Adipose tissue (tissue), 3 donors: ENCODE data around the gene KRT37. TPM values are rescaled to one million over a fixed set of nuclear protein-coding genes. Genes with fewer than 3 reads are reported as not detected.

Experiments
- H3K27ac ChIP-seq: one replicate; pipeline ENCODE4 v1.5.1; 2013; ENCODE audit warnings: low read depth, low read length
- WGBS, 3 donors: extraction: QIAGEN DNeasy Blood & Tissue Kit; methylation state at CpG; one replicate each; pipeline ENCODE4 v1.1.7; 2013; 5-methylcytosine and 5-hydroxymethylcytosine counted together
- polyA plus RNA-seq, 3 donors: library from polyadenylated mRNA; stranded (reverse); fragments of 200-250 nt; gene quantifications; one replicate each; pipeline ENCODE4 v1.2.3, GENCODE V29; 2013
- donor health status: healthy with polysubstance abuse.
- donor health status: Bipolar disorder and iron deficiency.
- donor health status: healthy.

The KRT37 gene
- polyA plus RNA-seq = not detected

GRCh38 chr17:41424111-41424635 lies at the start of gene KRT37:
Gene KRT37, minus strand, starts transcription at chr17:41424585. Its CDS starts 62 bp downstream, at chr17:41424523.
- 85 to 96% (median 92%) methylated on average over 12 to 13 of the region's 13 CpGs for WGBS, 3 donors
- no peak within 1 kb of the TSS for H3K27ac ChIP-seq

DNA sequence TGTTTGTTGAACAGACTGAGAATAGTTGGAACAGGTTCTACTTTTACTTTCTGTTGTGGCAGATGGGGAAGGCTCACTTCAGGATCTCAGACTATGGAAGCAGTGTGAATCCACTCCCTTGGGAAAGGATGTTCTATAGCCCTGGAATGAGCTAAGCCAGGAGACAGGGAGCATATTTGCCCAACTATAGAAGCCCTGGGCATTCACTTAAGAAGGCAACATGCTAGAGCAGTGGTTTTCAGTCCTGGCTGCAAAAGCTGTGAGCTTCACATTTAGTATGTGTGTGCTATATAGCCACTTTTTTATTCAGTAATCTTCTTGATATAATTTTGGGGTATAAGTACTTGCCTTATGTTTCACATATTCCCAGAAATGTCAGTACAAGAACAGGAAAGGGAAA lies 44.0 kb upstream of the KRT37 start:
- no peak overlapping the region for H3K27ac ChIP-seq

DNA sequence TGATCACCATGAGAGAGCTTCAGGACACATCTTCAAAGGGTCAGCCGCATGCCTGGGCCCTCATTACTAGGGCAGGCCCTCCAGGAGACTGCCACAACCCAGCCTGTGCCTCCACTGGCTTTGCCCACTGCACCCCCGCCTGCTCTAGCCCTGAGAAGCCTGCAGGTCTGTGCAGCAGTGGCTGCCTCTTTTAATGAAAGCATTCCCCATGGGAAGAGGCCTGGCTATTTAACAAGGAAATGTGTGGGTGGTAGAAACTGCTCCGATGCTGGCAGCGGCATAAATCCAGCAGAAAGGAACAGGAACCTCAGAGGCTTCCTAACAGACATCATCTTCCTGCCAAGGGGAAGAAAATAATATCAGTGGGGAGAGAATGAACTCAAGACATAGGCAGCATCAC lies 43.2 kb upstream of the KRT37 start:
- no peak overlapping the region for H3K27ac ChIP-seq
- 60 to 68% (median 64%) methylated on average over 4 of the region's 4 CpGs for WGBS, 3 donors

- WGBS, 3 donors = 82 to 92% (median 90%) methylated on average over 14 of the region's 14 CpGs
- H3K27ac ChIP-seq = no peak within 1 kb of the TSS
Measured at GRCh38 chr17:41466988-41467387, 42.6 kb upstream of the KRT37 start, which contains the start of gene KRT32. Gene KRT32, minus strand, starts transcription at chr17:41467386. Its CDS starts 61 bp downstream, at chr17:41467325.

GRCh38 chr17:41464682-41465081 lies 40.3 kb upstream of the KRT37 start:
- no peak overlapping the region for H3K27ac ChIP-seq

GRCh38 chr17:41464173-41464572 lies 39.8 kb upstream of the KRT37 start:
- H3K27ac ChIP-seq = no peak overlapping the region
- 82 to 88% (median 86%) methylated on average over 11 of the region's 11 CpGs for WGBS, 3 donors

More at GRCh38 chr17:41464682-41465081, 40.3 kb upstream of the KRT37 start:
- 43 to 47% (median 46%) methylated on average over 6 of the region's 6 CpGs for WGBS, 3 donors

DNA sequence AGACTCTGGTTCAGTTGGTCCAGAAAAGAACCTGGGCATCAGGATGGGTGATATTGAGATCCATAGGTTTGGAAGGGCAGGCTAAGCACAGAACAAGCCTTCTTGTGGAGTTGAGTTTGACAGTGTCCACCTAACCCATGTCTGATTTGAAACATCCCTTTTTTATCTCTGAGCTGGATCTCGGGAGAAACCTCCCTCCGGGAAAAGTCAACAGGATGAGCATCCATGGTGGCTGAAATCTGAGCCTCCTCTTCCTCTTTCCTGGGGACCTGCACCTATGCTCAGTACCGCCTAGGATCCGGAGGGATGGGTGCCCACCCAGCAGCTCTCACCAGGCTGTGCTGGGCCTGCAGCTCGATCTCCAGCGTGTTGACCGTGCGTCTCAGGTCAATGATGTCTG lies 39.4 kb upstream of the KRT37 start:
- WGBS, 3 donors = 83 to 98% (median 93%) methylated on average over 8 of the region's 8 CpGs

DNA sequence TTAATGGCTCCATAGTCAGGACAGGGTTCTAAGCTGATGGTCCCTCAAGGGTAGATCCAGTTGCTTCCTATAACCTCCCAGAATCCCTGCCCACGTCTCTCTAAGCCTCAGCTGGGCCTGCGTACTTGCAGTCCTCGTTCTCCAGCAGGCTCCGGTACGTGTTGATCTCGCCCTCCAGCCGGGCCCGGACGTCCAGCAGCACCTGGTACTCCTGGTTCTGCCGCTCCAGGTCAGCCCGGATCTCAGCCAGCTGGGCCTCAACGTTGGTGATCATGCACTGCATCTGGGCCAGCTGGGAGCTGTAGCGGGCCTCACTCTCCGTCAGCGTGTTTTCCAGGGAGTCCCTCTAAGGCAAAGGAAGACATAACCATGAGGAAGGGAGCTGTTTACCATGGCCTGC lies 38.3 kb upstream of the KRT37 start:
- H3K27ac ChIP-seq = no peak overlapping the region
- 80 to 86% (median 83%) methylated on average over 15 of the region's 15 CpGs for WGBS, 3 donors

More for the DNA sequence above, 39.4 kb upstream of the KRT37 start:
- H3K27ac ChIP-seq = no peak overlapping the region

DNA sequence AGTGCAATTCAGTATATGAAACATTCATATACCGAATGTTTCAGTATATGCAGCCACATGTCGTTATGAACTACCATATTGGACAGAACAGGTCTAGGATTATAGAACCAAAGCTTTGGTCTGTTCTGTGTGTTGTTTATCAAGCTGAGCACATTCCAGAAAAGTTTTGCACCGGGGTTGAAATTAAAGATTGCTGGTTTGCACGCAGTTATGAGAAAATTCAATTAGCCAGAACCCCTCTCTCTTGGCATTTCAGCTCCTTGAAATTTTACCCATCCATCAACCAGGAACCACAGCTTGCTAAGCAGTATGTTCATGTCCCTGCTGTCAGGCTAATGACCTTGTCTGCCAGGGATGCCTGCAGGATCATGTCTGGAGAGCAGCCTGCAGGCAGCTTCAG lies 33.3 kb upstream of the KRT37 start:
- H3K27ac ChIP-seq = no peak overlapping the region
- 62 to 69% (median 69%) methylated on average over 4 of the region's 4 CpGs for WGBS, 3 donors

GRCh38 chr17:41456204-41456603 lies 31.8 kb upstream of the KRT37 start:
- 71 to 84% (median 82%) methylated on average over 3 of the region's 3 CpGs for WGBS, 3 donors
- no peak overlapping the region for H3K27ac ChIP-seq

GRCh38 chr17:41455236-41455635 lies 30.9 kb upstream of the KRT37 start:
- no peak overlapping the region for H3K27ac ChIP-seq
- WGBS, 3 donors = 50 to 92% (median 87%) methylated on average over 1 of the region's 1 CpG

- H3K27ac ChIP-seq = no peak overlapping the region
- WGBS, 3 donors = 81 to 90% (median 85%) methylated on average over 3 of the region's 3 CpGs
Measured at GRCh38 chr17:41453066-41453465, 28.7 kb upstream of the KRT37 start.

GRCh38 chr17:41452281-41452680 lies 27.9 kb upstream of the KRT37 start:
- 55 to 58% (median 55%) methylated on average over 4 of the region's 4 CpGs for WGBS, 3 donors
- no peak overlapping the region for H3K27ac ChIP-seq

- no peak overlapping the region for H3K27ac ChIP-seq
- 64 to 88% (median 76%) methylated on average over 2 of the region's 2 CpGs for WGBS, 3 donors
Measured at GRCh38 chr17:41451154-41451728, 26.9 kb upstream of the KRT37 start.

GRCh38 chr17:41449008-41449407 lies 24.6 kb upstream of the KRT37 start:
- 65 to 87% (median 80%) methylated on average over 6 of the region's 6 CpGs for WGBS, 3 donors
- no peak overlapping the region for H3K27ac ChIP-seq

DNA sequence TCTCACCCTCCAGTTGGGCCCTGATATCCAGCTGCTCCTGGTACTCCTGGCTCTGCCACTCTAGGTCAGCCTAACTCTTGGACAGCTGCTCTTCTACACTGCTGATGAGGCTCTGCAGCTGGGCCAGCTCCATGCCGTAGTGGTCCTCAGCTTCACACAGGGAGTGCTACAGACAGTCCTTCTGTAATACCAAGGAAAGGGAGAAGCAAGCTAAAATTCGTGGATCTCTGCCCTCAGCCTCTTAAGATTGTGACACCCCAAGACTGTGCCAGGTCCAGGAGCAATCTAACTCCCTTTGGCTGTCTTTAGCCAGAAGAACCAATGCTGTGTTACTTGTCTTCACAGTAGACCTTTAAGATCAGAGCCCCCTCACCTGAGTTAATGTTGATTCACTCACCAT lies 24.1 kb upstream of the KRT37 start:
- H3K27ac ChIP-seq = no peak overlapping the region
- WGBS, 3 donors = 42 to 58% (median 43%) methylated on average over 2 of the region's 2 CpGs

DNA sequence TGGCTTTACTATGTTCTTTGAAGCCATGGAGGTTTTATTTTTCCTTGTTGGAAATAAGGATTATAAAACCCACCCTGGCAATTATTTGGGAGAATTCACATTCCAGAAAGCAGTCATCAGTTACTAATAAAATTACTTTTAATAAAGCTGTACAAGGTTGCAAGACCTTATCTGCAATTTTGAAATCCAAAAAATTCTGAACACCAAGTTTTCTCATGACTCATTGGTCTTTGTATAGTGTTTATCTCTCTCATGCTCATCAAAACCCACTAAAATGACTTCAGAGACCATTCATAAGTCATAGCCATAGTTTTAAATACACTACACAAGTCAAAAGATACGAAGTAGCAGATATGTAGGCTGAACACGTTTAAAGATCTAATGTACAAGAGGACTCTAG lies 22.4 kb upstream of the KRT37 start:
- no peak overlapping the region for H3K27ac ChIP-seq
- 47 to 64% (median 58%) methylated on average over 2 of the region's 2 CpGs for WGBS, 3 donors

GRCh38 chr17:41444640-41445039 lies 20.3 kb upstream of the KRT37 start:
- no peak overlapping the region for H3K27ac ChIP-seq
- 60 to 70% (median 68%) methylated on average over 3 of the region's 3 CpGs for WGBS, 3 donors

- H3K27ac ChIP-seq = no peak overlapping the region
- whole genome bisulfite sequencing, 3 donors = 31 to 50% (median 41%) methylated on average over 1 of the region's 1 CpG
Measured at GRCh38 chr17:41444186-41444585, 19.8 kb upstream of the KRT37 start.

DNA sequence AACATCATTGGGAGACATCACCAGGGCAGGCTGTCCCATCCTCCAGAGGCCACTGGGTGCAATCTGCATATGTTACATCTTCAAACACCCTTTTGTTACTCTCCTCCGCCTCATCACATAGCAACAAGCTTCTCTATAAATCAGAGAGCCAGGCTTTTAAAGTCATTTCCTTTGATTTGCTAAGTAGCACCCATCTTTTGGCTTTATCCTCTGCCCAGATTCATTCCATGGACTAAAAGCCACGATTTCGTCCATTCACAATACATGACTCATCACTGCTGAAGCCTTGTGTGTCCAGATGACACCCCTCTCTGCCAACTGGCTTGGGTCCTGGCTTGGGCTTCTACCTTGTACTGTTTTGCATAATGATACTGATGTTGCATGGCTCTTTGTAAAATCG lies 18.4 kb upstream of the KRT37 start:
- 71 to 75% (median 71%) methylated on average over 4 of the region's 4 CpGs for WGBS, 3 donors

More for the DNA sequence above, 18.4 kb upstream of the KRT37 start:
- no peak overlapping the region for H3K27ac ChIP-seq
